GM19455 (cell line): ENCODE data around the gene SORCS1.

Experiments used
- ATAC-seq: cut with Tn5 transposase; IDR thresholded peaks from one replicate; pipeline ENCODE4 v1.9.1; 2021; ENCODE audit not compliant: unreplicated experiment

The SORCS1 gene

GRCh38 chr10:106557951-106558733 is 606.4 kb downstream of the SORCS1 start:
- ATAC-seq = no peak

GRCh38 chr10:106557053-106557452 is 607.5 kb downstream of the SORCS1 start:
- no peak for ATAC-seq

GRCh38 chr10:106555599-106555998 is 608.9 kb downstream of the SORCS1 start:
- no peak for ATAC-seq

GRCh38 chr10:106551501-106552062 is 612.9 kb downstream of the SORCS1 start:
- no peak for ATAC-seq

- no peak for ATAC-seq
Measured at GRCh38 chr10:106548832-106549231, 615.7 kb downstream of the SORCS1 start.

GRCh38 chr10:106547047-106547635 is 617.4 kb downstream of the SORCS1 start:
- no peak for ATAC-seq

GRCh38 chr10:106542461-106542860 is 622.0 kb downstream of the SORCS1 start:
- no peak for ATAC-seq

GRCh38 chr10:106540645-106541044 is 623.9 kb downstream of the SORCS1 start:
- ATAC-seq = no peak

- no peak for ATAC-seq
Measured at GRCh38 chr10:106537866-106538265, 626.6 kb downstream of the SORCS1 start.

- no peak for ATAC-seq
Measured at GRCh38 chr10:106535304-106535953, 629.1 kb downstream of the SORCS1 start.

- ATAC-seq = no peak
Measured at GRCh38 chr10:106534441-106534840, 630.1 kb downstream of the SORCS1 start.

- no peak for ATAC-seq
Measured at GRCh38 chr10:106528702-106529101, 635.8 kb downstream of the SORCS1 start.

GRCh38 chr10:106525835-106526234 is 638.7 kb downstream of the SORCS1 start:
- no peak for ATAC-seq
